Left ventricle myocardium inferior (tissue), 1 donor: ENCODE measurements around the gene RNF145. TPM values are rescaled to one million over a fixed set of nuclear protein-coding genes. Genes with fewer than 3 reads are reported as not detected.
"Not testable (repeated sequence)": the region's sequence is repeated elsewhere in the genome, so short reads cannot be mapped to it uniquely, and the experiment has no call there.

ENCODE experiments used
- DNase-seq: peaks from one replicate; pipeline ENCODE4 v3.0.0-alpha.2; 2020
- H3K27ac ChIP-seq: fragments of 200-600 bp; replicated peaks from 2 replicates; pipeline ENCODE4 v1.8.0; 2021
- H3K27me3 ChIP-seq: fragments of 200-600 bp; 2 replicates; pipeline ENCODE4 v1.8.0; 2021; ENCODE audit warnings: low read depth
- H3K36me3 ChIP-seq: fragments of 200-600 bp; 2 replicates; pipeline ENCODE4 v1.8.0; 2021
- H3K4me1 ChIP-seq: fragments of 200-600 bp; 2 replicates; pipeline ENCODE4 v1.8.0; 2021
- H3K4me3 ChIP-seq: fragments of 200-600 bp; 2 replicates; pipeline ENCODE4 v1.8.0; 2021; ENCODE audit warnings: mild to moderate bottlenecking, moderate library complexity
- H3K9me3 ChIP-seq: fragments of 200-600 bp; replicated peaks from 2 replicates; pipeline ENCODE4 v1.8.0; 2021
- intact Hi-C: fragments of 100-400 bp; cut with micrococcal nuclease; formaldehyde crosslinking; loops from one replicate; pipeline ENCODE4 v1.11.0; 2022
- total RNA-seq: library from RNA; stranded (reverse); fragmentation: NEBNext Ultra II Directional; extraction: Animal tissue kit (Norgen Biotek cat#: 25700); gene quantifications from one replicate; pipeline ENCODE4 v1.2.1, GENCODE V29; 2021
- TF ChIP-seq, protein P1 (sequence below): fragments of 200-600 bp; IDR thresholded peaks from 2 replicates; pipeline ENCODE4 v1.8.0; 2021; ENCODE audit warnings: antibody characterized with exemption, mild to moderate bottlenecking, borderline replicate concordance
- donor health status: DM: no; HTN: yes; CAD: no; lungs with severe emphysema.

Gene RNF145
- total RNA-seq, 1 donor from 2014 or later = 18.0 TPM

DNA sequence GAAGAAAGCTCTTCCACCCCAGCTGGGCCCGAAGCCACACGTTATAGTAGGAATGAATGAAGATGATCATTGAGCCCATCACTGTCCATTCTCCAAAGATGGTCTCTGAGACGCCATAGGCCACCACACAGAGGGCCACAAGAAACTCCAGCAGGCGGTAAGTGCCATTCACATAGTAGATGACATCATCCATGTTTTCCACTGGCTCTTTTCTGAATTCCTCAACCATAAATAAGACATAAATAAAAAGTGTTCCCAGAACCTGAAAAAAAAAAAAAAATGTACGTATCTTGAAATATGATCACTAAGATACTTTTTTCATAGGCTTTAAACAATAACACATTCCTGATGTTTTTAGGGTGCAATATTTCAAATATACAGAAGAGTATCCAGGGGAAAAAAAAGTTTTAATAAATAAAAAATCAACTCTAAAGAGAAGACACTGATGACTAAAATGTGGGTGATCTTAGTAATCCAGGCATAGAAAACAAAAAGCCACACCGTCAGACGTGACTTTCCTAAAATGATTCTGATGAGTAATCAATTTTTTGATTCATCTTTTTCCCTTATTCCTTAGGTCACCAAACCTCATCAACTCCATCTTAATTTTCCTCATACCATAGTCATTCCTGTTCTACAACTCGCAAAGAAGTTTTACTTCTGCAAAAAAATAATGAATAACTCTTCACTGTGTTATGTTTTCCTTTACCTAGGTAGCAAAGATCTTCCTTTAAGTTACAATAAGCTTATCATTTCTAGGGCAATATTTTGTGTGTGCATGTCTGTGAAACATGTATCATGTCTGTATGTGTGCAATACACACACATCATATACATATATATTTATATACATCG is 47.8 kb downstream of the RNF145 start:
- no peaks in the 10 kb centered on the region for H3K9me3 ChIP-seq
- no peak overlapping the region for H3K27ac ChIP-seq
- H3K27me3 ChIP-seq = no peaks in the 10 kb centered on the region
- no peak overlapping the region for H3K4me3 ChIP-seq
- no peak for DNase-seq
- peaks cover 68% of the 10 kb centered on the region for H3K36me3 ChIP-seq
- intact Hi-C loops = no loop called here
- peaks cover 16% of the 10 kb centered on the region for H3K4me1 ChIP-seq
- TF ChIP-seq, protein P1, sequence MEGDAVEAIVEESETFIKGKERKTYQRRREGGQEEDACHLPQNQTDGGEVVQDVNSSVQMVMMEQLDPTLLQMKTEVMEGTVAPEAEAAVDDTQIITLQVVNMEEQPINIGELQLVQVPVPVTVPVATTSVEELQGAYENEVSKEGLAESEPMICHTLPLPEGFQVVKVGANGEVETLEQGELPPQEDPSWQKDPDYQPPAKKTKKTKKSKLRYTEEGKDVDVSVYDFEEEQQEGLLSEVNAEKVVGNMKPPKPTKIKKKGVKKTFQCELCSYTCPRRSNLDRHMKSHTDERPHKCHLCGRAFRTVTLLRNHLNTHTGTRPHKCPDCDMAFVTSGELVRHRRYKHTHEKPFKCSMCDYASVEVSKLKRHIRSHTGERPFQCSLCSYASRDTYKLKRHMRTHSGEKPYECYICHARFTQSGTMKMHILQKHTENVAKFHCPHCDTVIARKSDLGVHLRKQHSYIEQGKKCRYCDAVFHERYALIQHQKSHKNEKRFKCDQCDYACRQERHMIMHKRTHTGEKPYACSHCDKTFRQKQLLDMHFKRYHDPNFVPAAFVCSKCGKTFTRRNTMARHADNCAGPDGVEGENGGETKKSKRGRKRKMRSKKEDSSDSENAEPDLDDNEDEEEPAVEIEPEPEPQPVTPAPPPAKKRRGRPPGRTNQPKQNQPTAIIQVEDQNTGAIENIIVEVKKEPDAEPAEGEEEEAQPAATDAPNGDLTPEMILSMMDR = no peak

DNA sequence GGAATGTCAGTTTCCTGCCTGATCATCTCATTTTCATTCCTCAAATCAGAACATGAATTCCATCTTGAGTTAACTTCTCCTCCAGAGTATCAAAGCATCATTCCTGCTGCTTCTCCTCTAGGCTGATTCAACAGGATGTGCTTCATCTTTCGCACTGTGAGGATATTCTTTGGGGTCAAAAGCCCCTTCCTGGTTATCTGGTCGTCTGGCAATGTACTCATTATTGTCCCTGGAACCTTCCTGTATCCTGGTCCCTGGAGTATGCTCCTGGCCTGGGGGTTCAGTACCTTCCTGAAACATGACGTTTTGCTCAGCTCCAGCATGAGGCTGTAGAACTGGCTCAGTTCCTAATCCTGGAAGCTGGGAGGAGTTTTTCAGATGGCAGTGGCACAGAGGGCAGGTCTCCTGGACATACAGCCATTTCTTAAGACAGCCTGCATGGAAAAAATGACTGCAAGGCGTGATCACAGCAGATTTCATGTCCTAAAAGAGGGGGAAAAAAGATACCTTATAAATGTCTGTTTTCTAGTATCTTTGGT is 50.7 kb downstream of the RNF145 start:
- not testable (repeated sequence) for H3K9me3 ChIP-seq, DNase-seq, H3K4me3 ChIP-seq, H3K27me3 ChIP-seq
- intact Hi-C loops = loop anchor here (10.0 kb wide), 1 partner anchor 106 kb away; the partner anchor contains the start of gene UBLCP1
- Histone ChIP-seq H3K36me3 (peaks cover 56% of the 10 kb centered on the region), H3K27ac (peak overlapping the region; percentile 43), H3K4me1 (peaks cover 16% of the 10 kb centered on the region)

DNA sequence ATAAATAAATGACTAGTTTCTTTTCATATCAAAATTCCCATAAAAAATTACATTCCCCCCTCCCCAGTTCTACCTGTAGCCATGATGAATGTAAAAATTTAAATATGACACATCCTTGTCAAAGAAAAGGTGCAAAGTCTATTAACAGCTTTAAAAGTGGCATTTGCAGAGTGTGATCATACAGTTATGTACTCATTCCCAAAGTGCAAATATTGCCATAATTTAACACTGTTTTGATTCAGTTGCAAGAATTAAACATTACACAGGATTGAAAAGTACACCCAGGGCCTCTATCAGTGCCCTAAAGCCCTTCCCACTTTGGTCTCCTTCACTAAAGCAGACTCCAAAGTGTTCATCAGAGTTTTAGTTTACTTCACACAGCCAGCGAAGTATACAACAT is 51.8 kb downstream of the RNF145 start:
- intact Hi-C loops = loop anchor here (2.0 to 10.0 kb wide), 2 partner anchors 107 to 163 kb away; partner anchors contain the start of gene UBLCP1
- H3K36me3 ChIP-seq = peaks cover 50% of the 10 kb centered on the region

DNA sequence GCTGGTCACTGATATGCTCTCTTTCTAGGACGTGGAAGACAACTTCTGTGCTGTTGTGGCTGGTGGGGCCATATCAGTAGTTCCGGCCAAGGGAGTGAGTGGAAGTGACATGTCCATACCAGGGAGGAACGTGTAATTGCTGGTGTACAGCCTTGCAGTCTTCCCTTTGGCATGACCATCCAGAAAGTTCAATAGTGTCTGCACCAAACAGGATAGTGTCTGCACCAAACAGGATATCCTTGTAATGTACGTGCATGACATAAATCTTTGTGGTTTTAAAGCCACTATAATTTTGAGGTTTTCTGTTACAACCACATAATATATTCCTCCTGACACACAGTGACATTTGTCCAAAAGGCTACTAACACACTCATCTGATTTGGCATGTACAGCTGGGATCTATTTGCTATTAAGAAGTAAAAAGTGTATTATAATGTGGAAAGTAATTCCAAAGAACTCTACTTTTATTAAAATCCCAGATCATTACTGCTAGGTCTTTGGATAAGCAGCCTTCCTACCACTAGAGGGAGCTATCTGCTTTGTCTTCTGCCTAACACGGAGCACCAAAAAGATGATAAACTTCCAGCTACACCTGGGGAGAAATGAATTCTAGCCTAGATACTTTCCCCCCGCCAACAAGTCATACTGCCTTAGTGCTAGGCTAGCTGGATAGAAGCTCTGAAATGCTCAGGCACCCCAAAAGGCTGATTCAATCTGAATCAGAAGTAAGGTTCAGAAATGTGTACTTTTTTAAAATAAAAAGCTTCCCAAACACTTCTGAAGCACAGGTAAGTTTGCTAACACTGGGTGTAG is 52.7 kb downstream of the RNF145 start:
- TF ChIP-seq, protein P1 = peak; percentile 90
- no peak overlapping the region for H3K4me3 ChIP-seq
- H3K4me1 ChIP-seq = peaks cover 16% of the 10 kb centered on the region
- no peaks in the 10 kb centered on the region for H3K27me3 ChIP-seq
- H3K9me3 ChIP-seq = no peaks in the 10 kb centered on the region
- no peak overlapping the region for H3K27ac ChIP-seq
- intact Hi-C loops = loop anchor here (2.0 to 10.0 kb wide), 2 partner anchors 108 to 164 kb away; partner anchors contain the start of gene UBLCP1
- no peak for DNase-seq
- H3K36me3 ChIP-seq = peaks cover 44% of the 10 kb centered on the region

More for the DNA sequence above, 51.8 kb downstream of the RNF145 start:
- TF ChIP-seq, protein P1 = no peak
- peaks cover 16% of the 10 kb centered on the region for H3K4me1 ChIP-seq
- no peak for DNase-seq
- no peaks in the 10 kb centered on the region for H3K27me3 ChIP-seq
- no peak overlapping the region for H3K27ac ChIP-seq
- no peak overlapping the region for H3K4me3 ChIP-seq
- no peaks in the 10 kb centered on the region for H3K9me3 ChIP-seq

DNA sequence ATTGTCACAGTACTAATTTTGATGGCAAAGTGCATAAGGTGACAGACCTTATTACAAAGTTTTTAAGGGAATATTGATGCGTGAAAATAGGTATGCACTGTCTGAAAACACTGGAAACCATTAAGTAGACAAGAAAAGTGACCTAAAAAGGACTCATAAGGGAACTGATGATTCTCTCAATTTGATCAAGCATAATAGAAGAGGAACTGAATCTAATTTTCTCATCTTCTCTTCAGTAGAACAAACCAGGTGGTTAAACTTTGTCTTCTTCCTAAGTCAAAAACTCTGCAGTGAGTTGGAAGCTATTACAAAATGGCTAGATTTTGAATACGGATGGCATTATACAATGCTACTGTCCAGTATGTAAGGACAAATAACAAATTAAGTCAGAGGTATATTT is 53.4 kb downstream of the RNF145 start:
- Histone ChIP-seq H3K27ac (no peak overlapping the region), H3K9me3 (no peaks in the 10 kb centered on the region), H3K4me1 (peaks cover 16% of the 10 kb centered on the region), H3K4me3 (no peak overlapping the region), H3K27me3 (no peaks in the 10 kb centered on the region), H3K36me3 (peaks cover 39% of the 10 kb centered on the region)
- DNase-seq = no peak
- intact Hi-C loops = loop anchor here (2.0 to 10.0 kb wide), 2 partner anchors 109 to 165 kb away; partner anchors contain the start of gene UBLCP1
- TF ChIP-seq, protein P1 = no peak
